Retinal pigment epithelial cell (primary cell): Measurements from ENCODE around the gene RAD54L.

ENCODE experiments used
- DNase-seq: peaks from one replicate; pipeline ENCODE4 v3.0.0-alpha.2; 2010; ENCODE audit warnings: low read depth
- H3K4me3 ChIP-seq: 2 replicates; pipeline ENCODE4 v1.5.1; 2011; ENCODE audit warnings: mild to moderate bottlenecking, low read length, control low read depth, moderate library complexity
- CTCF ChIP-seq: conservative IDR thresholded peaks from 2 replicates; pipeline ENCODE4 v1.5.1; 2011; ENCODE audit warnings: low read depth, low read length, control low read depth, inconsistent platforms

The RAD54L gene

GRCh38 chr1:46247436-46248121, at the start of gene RAD54L:
Gene RAD54L, plus strand, starts transcription at chr1:46247763. Its CDS starts 643 bp downstream, at chr1:46248406.
- peak within 1 kb of the TSS; percentile 91 for H3K4me3 ChIP-seq
- peak; percentile 96 for DNase-seq
- no peak for TF ChIP-seq CTCF

GRCh38 chr1:46197964-46198811, 49.4 kb upstream of the RAD54L start, which contains the start of gene POMGNT1:
Gene POMGNT1, minus strand, starts transcription at chr1:46198434. Its CDS starts 613 bp downstream, at chr1:46197821.
- H3K4me3 ChIP-seq, result peak within 1 kb of the TSS; percentile 83
- peak; percentile 11 for TF ChIP-seq CTCF
- no peak for DNase-seq

- TF ChIP-seq CTCF, result no peak
Measured at GRCh38 chr1:46199233-46199749, 48.3 kb upstream of the RAD54L start.

GRCh38 chr1:46203738-46204405, 43.7 kb upstream of the RAD54L start:
- TF ChIP-seq CTCF, result no peak
- H3K4me3 ChIP-seq, result peak overlapping the region; percentile 89

More at GRCh38 chr1:46199233-46199749, 48.3 kb upstream of the RAD54L start:
- no peak overlapping the region for H3K4me3 ChIP-seq
- DNase-seq, result no peak

GRCh38 chr1:46204406-46204742, 43.2 kb upstream of the RAD54L start:
- peak overlapping the region; percentile 89 for H3K4me3 ChIP-seq
- no peak for TF ChIP-seq CTCF
- no peak for DNase-seq

More at GRCh38 chr1:46203738-46204405, 43.7 kb upstream of the RAD54L start:
- DNase-seq, result no peak

GRCh38 chr1:46205141-46205540, 42.4 kb upstream of the RAD54L start:
- TF ChIP-seq CTCF, result no peak
- no peak overlapping the region for H3K4me3 ChIP-seq
- DNase-seq, result no peak
